Omental fat pad (tissue), 4 donors: Measurements from ENCODE around the gene GALNT18. TPM values are rescaled to one million over a fixed set of nuclear protein-coding genes. Genes with fewer than 3 reads are reported as not detected.

Experiments
- ATAC-seq: fragments of 150-250 bp; one replicate; pipeline ENCODE4 v1.9.1; 2016; ENCODE audit warnings: mild to moderate bottlenecking, moderate library complexity; ENCODE audit not compliant: low FRiP score
- DNase-seq: peaks from one replicate; pipeline ENCODE4 v3.0.0-alpha.2; 2019; ENCODE audit warnings: low spot score
- total RNA-seq, 4 donors: library from RNA; depleted of rRNA; stranded (reverse); fragments of >200 nt; gene quantifications; one replicate each; pipeline ENCODE4 v1.1.0, GENCODE V29; 2016
- TF ChIP-seq, protein P1 (sequence below), 3 donors: fragments of 450-650 bp; IDR thresholded peaks; one replicate each; pipeline ENCODE4 v1.5.1; 2016 to 2017; ENCODE audit warnings: antibody characterized with exemption in 3 of 3, mild to moderate bottlenecking in 3 of 3, moderate library complexity in 2 of 3

The GALNT18 gene
- total RNA-seq, 4 donors from 2014 or later: 21.0 to 47.4 (median 35.7) TPM

DNA sequence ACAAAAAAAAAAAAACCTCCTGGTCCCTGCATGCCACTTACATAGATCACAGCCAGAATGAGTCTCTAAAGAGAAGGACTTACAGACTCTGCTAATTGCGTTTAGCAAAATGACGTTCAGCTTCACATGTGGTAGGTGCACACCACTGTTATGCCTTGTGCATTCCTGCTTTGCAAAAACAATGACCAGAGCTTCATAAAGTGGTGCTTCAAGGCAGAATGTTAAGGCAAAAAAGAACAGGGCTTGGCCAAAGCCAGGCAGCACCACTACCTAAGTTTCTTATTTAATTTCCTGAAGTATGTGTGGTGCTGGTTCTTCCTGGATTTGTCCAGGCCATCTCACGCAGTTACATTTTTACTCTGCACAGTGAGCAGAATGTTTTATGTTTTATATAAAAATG, 85.2 kb downstream of the GALNT18 start:
- ATAC-seq (no peak), DNase-seq (no peak)
- TF ChIP-seq, protein P1, sequence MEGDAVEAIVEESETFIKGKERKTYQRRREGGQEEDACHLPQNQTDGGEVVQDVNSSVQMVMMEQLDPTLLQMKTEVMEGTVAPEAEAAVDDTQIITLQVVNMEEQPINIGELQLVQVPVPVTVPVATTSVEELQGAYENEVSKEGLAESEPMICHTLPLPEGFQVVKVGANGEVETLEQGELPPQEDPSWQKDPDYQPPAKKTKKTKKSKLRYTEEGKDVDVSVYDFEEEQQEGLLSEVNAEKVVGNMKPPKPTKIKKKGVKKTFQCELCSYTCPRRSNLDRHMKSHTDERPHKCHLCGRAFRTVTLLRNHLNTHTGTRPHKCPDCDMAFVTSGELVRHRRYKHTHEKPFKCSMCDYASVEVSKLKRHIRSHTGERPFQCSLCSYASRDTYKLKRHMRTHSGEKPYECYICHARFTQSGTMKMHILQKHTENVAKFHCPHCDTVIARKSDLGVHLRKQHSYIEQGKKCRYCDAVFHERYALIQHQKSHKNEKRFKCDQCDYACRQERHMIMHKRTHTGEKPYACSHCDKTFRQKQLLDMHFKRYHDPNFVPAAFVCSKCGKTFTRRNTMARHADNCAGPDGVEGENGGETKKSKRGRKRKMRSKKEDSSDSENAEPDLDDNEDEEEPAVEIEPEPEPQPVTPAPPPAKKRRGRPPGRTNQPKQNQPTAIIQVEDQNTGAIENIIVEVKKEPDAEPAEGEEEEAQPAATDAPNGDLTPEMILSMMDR (IDR thresholded peaks at IDR 0.05): no peak

DNA sequence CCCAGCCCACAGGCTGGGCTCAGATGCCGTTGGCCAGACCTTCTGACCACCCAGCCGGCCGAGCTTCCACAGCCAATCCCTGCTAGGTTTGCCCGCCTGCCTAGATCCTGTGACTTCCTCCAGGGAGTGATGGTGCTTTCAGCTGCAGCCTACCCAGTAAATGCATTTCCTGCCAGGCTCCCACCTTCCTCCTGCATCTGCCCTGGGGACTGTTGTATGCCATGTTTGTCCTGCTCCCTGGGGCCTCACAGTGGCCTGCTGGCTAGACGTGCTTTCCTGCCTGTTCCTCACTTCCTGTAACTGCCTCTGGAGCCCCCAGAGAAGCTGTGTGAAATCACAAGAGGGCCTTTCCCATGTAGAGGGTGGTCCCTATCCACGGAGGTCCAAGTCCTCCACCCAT, 86.2 kb downstream of the GALNT18 start:
- TF ChIP-seq, protein P1 (IDR thresholded peaks at IDR 0.05): no peak
- DNase-seq (no peak), ATAC-seq (no peak)

DNA sequence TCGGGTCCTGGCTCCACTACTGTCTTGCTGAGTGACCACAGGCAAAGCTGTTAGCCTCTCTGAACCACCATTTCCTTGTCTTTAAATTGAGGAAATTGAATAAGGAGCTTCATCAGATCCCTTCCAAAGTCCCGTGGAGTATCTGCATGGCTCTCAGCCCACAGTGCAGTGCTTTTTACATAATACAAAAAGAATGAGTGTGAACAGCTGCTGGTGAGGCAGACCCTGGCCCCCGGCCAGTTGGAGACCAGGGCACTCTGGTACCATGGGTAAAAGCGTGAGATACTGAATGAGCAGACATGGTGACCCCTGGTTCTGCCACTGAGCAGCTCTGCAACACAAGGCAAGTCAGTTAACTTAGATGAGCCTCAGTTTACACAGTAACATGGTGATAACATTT, 86.8 kb downstream of the GALNT18 start:
- TF ChIP-seq, protein P1 (IDR thresholded peaks at IDR 0.05): no peak
- ATAC-seq (no peak), DNase-seq (no peak)

DNA sequence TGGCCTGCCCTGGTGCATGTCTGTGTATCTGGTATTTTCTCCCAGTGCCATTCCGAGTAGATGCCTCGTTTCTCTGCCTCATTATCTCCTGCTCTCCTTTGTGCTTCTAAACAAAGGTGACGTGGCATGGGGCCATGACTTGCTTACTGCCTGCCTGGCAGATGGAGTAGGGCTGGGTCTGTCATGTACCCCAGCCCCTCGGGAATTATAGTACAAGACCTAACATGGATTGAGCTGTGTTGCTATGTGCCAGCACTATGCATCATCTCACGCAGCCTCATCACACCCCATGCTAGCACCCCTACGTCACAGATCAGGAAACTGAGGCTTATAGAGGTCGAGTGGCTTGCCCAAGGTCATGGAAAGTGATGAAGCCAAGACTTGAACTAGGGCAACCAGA, 88.1 kb downstream of the GALNT18 start:
- TF ChIP-seq, protein P1 (IDR thresholded peaks at IDR 0.05): no peak
- DNase-seq (no peak), ATAC-seq (no peak)

DNA sequence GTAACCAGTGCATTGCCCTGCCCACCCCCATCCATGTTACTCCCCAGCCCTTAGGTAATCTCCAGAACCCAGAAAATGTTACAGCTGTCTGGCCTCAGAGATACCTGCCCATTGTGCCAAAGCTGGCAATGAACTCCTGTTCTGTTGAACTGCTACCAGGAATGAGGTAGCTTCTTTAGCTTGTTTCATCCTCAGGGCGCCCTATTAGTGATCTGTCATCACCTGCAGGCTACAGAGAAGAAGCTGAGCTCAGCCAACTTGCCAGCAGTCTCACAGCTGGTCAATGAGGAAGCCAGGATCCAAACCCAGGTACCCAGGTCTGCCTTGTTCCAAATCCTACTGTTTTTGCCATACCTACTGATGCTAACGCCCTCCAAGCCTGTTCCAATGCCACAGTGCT, 88.7 kb downstream of the GALNT18 start:
- no peak for DNase-seq
- TF ChIP-seq, protein P1 (IDR thresholded peaks at IDR 0.05): no peak
- ATAC-seq: no peak

DNA sequence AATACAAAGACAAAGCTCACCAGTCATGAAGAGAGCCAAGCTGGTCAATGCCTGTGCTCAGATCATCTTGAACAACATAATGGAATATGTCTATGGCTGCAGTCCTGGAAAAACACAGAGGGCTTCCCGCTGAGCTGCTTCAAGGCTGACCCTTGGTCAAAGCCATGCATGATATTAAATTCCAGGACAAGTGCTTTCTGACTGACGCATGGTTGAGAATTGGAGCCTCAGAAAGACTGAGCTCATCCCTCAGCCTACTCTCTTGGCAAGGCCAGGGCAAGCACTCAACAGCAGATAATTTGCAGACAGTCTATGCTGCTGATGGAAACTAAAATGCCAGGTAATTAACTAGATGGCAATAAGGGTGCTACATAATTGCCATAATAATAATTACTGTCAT, 89.2 kb downstream of the GALNT18 start:
- ATAC-seq (no peak), DNase-seq (no peak)
- TF ChIP-seq, protein P1 (IDR thresholded peaks at IDR 0.05): no peak

DNA sequence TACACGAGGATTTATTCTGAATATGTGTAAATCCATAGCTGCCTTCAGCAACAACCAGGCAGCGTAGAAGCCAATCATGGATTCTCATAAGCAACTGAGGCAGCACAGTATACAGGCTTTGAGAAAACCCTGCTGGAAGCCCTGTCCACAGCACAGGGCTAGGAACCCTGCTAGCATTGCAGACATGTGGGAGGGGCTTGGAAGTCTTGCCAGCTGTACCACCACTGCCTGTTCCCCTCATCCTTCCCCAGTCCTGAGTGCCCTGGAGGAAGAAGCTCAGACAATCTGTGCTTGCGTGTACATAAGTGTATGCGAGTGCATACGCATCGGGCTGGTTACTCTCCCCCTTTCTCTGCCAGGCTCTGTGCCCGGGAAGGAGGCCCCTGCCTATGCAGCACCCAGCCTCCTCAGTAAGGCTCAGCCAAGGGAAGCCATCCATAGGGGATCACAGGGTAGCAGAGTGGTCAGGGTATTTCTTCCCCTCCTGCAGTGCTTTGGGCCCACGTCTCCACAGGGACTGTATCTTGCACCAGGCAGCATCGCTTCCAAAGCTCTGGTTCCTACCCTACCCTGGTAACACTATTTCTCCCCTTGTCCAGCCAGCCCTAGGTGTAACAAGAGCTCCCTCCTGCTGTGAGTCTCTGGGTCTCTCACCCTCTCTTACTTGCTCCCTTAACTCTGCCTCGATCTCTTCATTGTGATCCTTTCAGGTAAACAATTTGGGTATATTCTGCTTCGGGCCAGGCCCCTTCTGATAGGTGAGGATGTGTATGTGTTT, 90.5 kb downstream of the GALNT18 start:
- ATAC-seq: no peak
- TF ChIP-seq, protein P1 (IDR thresholded peaks at IDR 0.05): no peak
- no peak for DNase-seq
